ENCODE results near the gene MORN1. TPM values are rescaled to one million over a fixed set of nuclear protein-coding genes. Genes with fewer than 3 reads are reported as not detected.

MORN1 gene
- total and polyA plus RNA-seq, 11 donors: 2.2 to 8.2 (median 3.8) TPM

- no peaks in the 10 kb centered on the region for H3K36me3 ChIP-seq
- WGBS, 4 donors: 95 to 97% (median 96%) methylated on average over 11 to 15 of the region's 15 CpGs
- no peaks in the 10 kb centered on the region for H3K27me3 ChIP-seq
- no peak overlapping the region for H3K27ac ChIP-seq
- H3K9me3 ChIP-seq: no peaks in the 10 kb centered on the region
- peaks cover 0 to 13% (median 7%) of the 10 kb centered on the region in 12 donors for H3K4me1 ChIP-seq
- DNase-seq: peak in 3 of 5 donors; percentile 10 to 49 (median 13)
- TF ChIP-seq POLR2A (IDR thresholded peaks at IDR 0.05) (no peak), CTCF (IDR thresholded peaks at IDR 0.05) (no peak)
- intact Hi-C loops (cut with DNase I): no loop called here
- ATAC-seq: no peak
- no peak overlapping the region for H3K4me3 ChIP-seq
Observed at GRCh38 chr1:2356401-2356800, 35.0 kb downstream of the MORN1 start.

GRCh38 chr1:2355373-2356261, 35.7 kb downstream of the MORN1 start:
- Histone ChIP-seq H3K27me3 (no peaks in the 10 kb centered on the region), H3K27ac (no peak overlapping the region), H3K4me3 (no peak overlapping the region), H3K36me3 (no peaks in the 10 kb centered on the region), H3K4me1 (peaks cover 0 to 13% (median 7%) of the 10 kb centered on the region in 12 donors), H3K9me3 (no peaks in the 10 kb centered on the region)
- DNase-seq: peak in 3 of 5 donors; percentile 16 to 56 (median 18)
- WGBS, 4 donors: 90 to 92% (median 91%) methylated on average over 20 to 28 of the region's 28 CpGs
- ATAC-seq: no peak
- intact Hi-C loops (cut with DNase I): no loop called here
- TF ChIP-seq POLR2A (IDR thresholded peaks at IDR 0.05): no peak
- no peak for TF ChIP-seq CTCF (IDR thresholded peaks at IDR 0.05)

- Histone ChIP-seq H3K36me3 (no peaks in the 10 kb centered on the region), H3K27me3 (no peaks in the 10 kb centered on the region), H3K27ac (no peak overlapping the region), H3K9me3 (no peaks in the 10 kb centered on the region), H3K4me3 (no peak overlapping the region), H3K4me1 (peaks cover 0 to 13% (median 7%) of the 10 kb centered on the region in 12 donors)
- DNase-seq (peak in 2 of 5 donors; percentile 14 to 44), ATAC-seq (no peak)
- TF ChIP-seq CTCF (IDR thresholded peaks at IDR 0.05): no peak
- TF ChIP-seq POLR2A (IDR thresholded peaks at IDR 0.05): no peak
- intact Hi-C loops (cut with DNase I): no loop called here
- 72 to 84% (median 77%) methylated on average over 33 to 38 of the region's 38 CpGs for WGBS, 4 donors
Observed at GRCh38 chr1:2354511-2355372, 36.6 kb downstream of the MORN1 start.
